H1 (cell line): ENCODE measurements around the gene RAD51B. TPM values are rescaled to one million over a fixed set of nuclear protein-coding genes. Genes with fewer than 3 reads are reported as not detected.

Experiments
- BACH1 ChIP-seq: IDR thresholded peaks from 2 replicates; pipeline ENCODE4 v1.6.1; 2012; ENCODE audit warnings: low read length, improper control_type of control experiment
- GABPA ChIP-seq: IDR thresholded peaks from 2 replicates; pipeline ENCODE4 v1.6.1; 2011; ENCODE audit warnings: mild to moderate bottlenecking, low read length, moderate library complexity, borderline replicate concordance; ENCODE audit not compliant: insufficient read depth
- HDAC6 ChIP-seq: IDR thresholded peaks from one replicate; pipeline ENCODE4 v1.7.1; 2012; ENCODE audit warnings: low read depth, mild to moderate bottlenecking, inconsistent platforms, low read length, moderate library complexity
- RNF2 ChIP-seq: fragments of 200-900, 300-1000 bp; sonication (generic); IDR thresholded peaks from 2 replicates; pipeline ENCODE4 v1.7.1; 2016; ENCODE audit warnings: borderline replicate concordance, low read depth, mild to moderate bottlenecking, antibody characterized with exemption, low read length; ENCODE audit not compliant: poor library complexity, severe bottlenecking; ENCODE audit errors: missing control alignments
- SAP30 ChIP-seq: fragments of 300-600 bp; sonication (generic); IDR thresholded peaks from 2 replicates; pipeline ENCODE4 v1.7.1; 2012; ENCODE audit warnings: low read length, moderate library complexity, mild to moderate bottlenecking, inconsistent platforms; ENCODE audit not compliant: insufficient read depth, insufficient replicate concordance
- polyA plus RNA-seq, 7 experiments: library from polyadenylated mRNA; depleted of rRNA in 3 of 7; stranded (reverse) in 5 of 7; unstranded in 2 of 7; fragments of >200 nt in 5 of 7; fragments of 200-250 nt in 2 of 7; gene quantifications; 1 replicate in 5 of 7; 2 replicates in 1 of 7; 4 replicates in 1 of 7; pipeline versions ENCODE4 v1.2.1 to v1.2.3, GENCODE V29; 2011 to 2013; ENCODE audit warnings: missing spikeins in 2 of 7, mixed read lengths in 2 of 7
- total RNA-seq: library from RNA; stranded (reverse); fragmentation: NEBNext Ultra II Directional; extraction: Animal tissue kit (Norgen Biotek cat#: 25700); gene quantifications from 2 replicates; pipeline ENCODE4 v1.2.1, GENCODE V29; 2021

The RAD51B gene
- total and polyA plus RNA-seq, 2 of the 8 experiments (the other 6 are each of a cell fraction or from before 2014, with no cell fraction given) = 3.9 to 14.9 TPM

- TF ChIP-seq HDAC6 (no peak), SAP30 (no peak), GABPA (no peak), RNF2 (no peak), BACH1 (no peak)
Observed at GRCh38 chr14:68216957-68217356, 397.4 kb downstream of the RAD51B start (continued).
